C1 segment of cervical spinal cord (tissue), 14 donors: ENCODE measurements around the gene TCHP.
"Not testable (repeated sequence)": the region's sequence is repeated elsewhere in the genome, so short reads cannot be mapped to it uniquely, and the experiment has no call there.

Experiments
- DNase-seq, 14 donors: peaks; one replicate each; lab custom pipeline; 2025; lab: John Stamatoyannopoulos, UW

The TCHP gene

GRCh38 chr12:109899783-109900751 is at the start of gene TCHP:
Gene TCHP (plus strand): TSS chr12:109900274. CDS start chr12:109903027, 2,753 bp downstream.
- peak; percentile 32 to 87 (median 80) for DNase-seq

GRCh38 chr12:109850518-109850917 is 49.6 kb upstream of the TCHP start:
- DNase-seq, result not testable (repeated sequence)

DNA sequence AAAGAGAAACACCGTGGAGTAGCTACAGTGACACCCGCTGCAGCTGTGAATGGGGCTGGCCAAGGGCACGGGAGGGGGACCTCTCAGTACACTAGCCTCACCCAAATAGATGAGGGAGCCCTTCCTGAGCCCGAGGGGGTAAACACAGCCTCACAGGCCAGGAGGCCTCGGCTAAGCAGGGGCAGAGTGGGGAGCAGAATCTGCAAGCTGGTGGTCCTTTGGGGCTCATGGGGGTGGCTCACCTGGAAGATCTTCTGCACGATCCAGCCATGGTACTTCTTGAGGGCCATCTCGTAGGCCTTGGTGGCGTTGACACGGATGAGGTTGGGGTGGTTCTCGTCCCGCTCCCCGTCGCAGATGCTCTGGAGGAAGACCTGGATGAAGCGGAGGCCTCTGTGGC is 44.7 kb upstream of the TCHP start:
- DNase-seq, result no peak

DNA sequence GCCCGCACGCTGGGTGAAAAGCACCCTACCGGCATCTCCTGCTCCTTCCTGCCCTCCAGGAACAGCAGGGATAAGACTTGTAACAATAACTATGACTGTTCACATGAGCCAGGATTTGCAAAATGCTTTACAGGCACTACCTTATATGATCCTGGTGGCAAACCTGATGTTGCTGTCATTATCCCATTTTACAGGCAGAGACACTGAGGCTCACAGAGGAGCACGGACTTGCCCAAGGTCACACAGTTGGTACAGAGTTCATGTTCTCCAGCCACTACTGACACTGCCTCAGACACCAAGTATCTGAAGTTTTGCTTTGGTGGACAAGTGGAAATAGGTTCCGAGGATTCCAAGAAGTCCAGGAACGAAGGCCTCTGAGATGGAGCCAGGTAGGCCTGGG is 42.4 kb upstream of the TCHP start:
- DNase-seq, result no peak

DNA sequence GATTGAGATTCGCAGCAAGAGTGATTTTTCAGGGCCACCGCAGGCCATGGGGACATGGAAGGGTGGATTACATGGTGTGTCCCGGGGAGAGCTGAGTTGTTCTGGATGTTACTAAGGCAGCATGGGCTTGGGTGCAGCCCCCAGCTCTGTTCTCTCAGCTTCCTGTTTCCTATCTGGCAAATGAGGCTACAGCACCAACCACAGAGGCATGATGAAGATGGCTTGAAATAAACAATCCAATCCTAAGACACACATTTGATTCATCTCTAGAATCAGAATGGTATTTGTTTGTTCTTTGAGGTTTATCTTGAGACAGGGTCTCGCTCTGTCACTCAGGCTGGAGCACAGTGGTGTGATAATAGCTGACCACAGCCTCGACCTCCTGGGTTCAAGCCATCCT is 41.3 kb upstream of the TCHP start:
- DNase-seq, result no peak

DNA sequence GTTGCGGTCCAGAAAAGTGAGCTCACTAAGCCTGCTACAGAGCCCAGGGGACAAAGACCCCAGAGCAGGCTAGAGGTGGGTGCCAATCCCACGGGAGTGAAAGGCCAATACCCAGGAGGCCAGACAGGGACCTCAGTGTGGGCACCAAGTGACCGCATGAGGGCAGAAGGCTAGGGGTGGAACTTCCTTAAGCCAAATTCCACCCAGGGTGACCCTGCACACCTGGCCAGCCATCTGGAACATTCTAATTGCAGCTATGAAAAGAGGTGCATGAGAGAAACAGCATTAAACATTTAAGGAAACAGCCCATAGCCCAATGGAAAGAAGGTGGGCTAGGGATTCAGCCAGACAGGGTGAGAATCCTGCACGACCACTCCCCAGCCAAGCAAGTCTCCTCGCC is 39.1 kb upstream of the TCHP start:
- no peak for DNase-seq

GRCh38 chr12:109861689-109862314 is 38.3 kb upstream of the TCHP start:
- no peak for DNase-seq

DNA sequence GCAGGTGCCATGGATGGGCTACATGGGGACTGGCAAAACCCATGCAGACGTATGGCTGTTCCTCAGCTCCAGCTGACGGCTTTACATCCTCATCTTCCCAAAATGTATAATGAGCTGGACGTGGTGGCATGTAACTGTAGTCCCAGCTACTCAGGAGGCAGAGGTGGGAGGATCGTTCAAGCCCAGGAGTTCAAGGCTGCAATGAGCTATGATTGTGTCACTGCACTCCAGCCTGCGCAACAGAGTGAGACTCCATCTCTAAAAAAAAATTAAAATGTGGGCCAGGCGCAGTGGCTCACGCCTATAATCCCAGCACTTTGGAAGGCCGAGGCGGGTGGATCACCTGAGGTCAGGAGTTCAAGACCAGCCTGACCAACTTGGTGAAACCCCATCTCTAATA is 37.6 kb upstream of the TCHP start:
- not testable (repeated sequence) for DNase-seq

DNA sequence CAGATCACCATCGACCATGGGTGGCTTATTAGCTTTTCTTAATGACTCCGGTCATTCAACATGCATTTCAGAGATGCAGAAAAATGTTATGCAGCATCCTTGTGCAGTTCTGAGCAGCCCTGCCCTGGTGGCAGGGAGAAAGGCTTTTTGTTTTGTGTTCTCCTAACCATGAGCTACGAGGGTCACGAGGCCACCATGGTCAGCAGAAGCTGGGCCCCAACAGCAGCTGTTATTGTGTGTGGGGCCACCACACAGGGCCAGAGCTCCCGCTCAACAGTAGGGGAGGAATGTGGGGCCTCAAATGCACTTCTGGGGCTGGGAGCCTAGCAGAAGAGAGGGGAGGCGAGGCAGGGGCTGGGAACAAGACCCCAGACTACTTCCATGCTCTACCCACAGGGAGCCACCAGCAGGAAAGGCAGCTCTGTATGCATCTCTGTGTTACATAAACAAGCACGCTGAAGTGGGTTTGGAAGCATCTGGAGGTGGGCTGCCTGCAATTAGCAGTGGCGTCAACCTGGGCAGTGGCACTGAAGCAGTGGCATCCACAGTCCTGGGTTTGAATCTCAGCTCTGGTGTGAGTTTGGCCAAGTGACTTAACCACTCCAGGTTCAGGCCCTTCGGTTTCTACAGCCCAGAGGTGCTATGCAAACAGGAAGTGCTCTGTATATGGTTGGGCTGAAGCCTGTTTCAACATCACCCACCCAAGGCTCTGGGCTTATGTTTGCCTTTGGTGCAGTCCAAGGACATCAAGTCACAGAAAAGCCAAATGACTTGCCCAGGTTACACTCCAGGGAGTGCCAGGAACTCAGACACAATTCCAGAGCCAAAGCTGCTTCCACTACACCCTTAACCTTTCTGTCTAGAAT is 36.0 kb upstream of the TCHP start:
- peak in 12 of 14 donors; percentile 8 to 78 (median 73) for DNase-seq

DNA sequence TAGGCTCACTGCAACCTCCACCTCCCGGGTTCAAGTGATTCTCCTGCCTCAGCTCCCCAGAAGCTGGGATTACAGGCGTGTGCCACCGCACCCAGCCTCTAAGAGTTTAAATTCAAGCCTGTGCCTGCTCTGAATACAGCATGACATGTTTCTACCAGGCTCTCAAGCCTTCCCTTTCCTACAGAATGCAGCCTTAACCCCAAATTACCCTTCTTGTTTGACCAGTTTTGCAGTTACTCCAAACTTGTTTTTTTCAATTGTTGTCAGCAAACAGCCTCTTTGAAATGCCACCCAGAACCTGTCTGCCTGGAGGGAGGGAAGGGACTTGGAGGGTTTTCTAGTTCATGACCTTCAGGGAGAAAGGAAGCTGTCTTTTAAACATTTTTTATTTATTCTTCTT is 35.2 kb upstream of the TCHP start:
- DNase-seq, result no peak

DNA sequence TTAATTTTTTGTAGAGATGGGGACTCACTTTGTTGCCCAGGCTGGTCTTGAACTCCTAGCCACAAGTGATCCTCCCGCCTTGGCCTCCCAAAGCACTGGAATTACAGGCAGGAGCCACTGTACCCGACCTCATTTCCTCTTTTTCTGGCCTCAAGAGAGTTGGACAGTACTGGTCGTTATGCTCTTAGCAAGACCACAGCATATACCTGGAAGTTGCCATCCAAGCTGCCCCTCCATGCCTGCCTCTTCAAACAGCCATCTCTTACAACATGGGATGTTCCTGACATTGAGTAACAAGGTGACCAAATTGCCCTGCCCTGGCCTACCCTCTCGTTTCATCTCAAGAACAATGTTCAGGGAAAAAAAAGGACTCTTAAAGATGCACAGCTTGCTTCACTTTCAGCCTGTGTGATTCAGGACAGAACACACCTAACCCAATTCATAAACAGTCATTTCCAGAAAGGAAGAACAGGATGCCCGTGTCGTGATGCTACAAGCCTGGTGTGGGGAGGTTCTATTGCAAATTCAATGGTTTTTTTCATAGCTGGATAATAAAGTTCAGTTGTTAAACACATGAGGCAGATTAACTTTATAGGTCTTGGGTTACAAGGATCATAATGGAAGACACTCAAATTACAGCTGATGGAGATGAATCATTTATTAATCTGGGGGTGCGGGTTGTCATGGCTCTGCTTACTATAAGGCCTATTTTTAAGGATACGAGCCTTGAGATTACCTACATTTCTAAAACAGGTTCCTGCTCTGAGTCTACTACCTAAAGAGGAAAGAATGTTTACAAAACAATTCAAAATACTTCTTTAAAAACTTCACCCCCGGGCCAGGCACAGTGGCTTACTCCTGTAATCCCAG is 31.7 kb upstream of the TCHP start:
- no peak for DNase-seq

GRCh38 chr12:109870648-109871047 is 29.4 kb upstream of the TCHP start:
- DNase-seq, result no peak

- peak in 1 of 14 donors; percentile 25 for DNase-seq
Observed at GRCh38 chr12:109871668-109872314, 28.3 kb upstream of the TCHP start.

- DNase-seq, result no peak
Observed at GRCh38 chr12:109873653-109874052, 26.4 kb upstream of the TCHP start.

DNA sequence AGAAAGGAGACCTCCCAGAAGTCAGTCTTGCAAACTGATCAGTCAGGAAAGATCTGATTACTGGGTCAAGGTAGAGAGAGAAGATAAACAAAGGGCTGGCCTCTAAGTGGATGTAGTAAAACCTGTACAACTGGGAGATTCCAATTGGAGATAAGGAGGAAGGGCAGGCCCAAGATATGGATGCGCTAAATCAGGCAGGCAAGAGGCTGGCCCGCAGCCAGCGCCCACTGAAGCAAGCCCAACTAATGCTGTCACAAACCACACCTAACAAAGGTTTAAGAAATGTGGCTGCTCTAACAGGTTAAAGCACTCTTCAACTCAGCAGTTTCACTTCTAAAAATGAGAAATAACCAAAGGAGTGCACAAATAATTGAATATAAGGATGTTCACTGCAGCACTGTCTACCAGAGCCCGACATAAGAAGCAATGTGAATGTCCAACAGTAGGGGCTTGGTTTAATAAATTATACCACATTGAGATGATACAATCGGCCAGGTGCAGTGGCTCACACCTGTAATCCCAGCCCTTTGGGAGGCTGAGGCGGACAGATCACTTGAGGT is 24.4 kb upstream of the TCHP start:
- DNase-seq, result no peak

GRCh38 chr12:109876406-109876805 is 23.7 kb upstream of the TCHP start:
- DNase-seq, result no peak

GRCh38 chr12:109877504-109878246 is 22.4 kb upstream of the TCHP start:
- peak in 9 of 14 donors; percentile 19 to 79 (median 44) for DNase-seq

DNA sequence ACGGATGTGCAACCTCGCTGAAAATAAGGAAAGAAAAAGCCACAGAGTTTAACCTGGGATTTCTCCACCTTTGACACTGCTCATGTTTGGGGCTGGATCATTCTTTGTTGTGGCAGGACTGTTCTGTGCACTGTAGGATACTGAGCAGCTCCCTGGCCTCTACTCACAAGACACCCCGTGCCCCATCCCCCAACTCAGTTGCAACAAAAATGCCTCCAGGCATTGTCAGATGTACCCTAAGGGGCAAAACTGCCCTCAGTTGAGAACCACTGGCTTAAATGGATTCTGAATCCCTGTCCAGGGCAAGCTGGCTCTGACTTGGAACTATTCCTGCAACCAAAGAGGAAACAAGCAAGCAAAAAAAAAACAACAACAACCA is 21.8 kb upstream of the TCHP start:
- DNase-seq, result peak in 4 of 14 donors; percentile 33 to 79 (median 57)

DNA sequence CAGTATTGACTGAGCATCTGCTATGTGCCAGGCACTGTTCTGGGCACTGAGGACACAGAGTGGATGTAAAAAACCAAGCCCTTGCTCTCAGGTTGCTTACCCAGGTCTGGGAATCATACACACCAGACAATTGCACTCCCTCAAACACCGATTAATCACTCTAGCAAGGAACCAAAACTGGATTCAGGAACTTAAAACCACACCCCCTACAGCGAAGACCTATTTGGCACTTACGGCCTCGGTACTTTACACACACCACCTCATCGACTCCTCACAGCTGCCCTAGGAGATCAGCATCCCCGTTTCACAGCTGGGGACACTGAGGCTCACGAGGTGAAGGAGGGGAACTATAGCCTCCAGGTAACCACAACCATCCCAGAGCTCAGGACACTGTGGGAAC is 21.3 kb upstream of the TCHP start:
- peak in 3 of 14 donors; percentile 43 to 57 (median 46) for DNase-seq
